HG03103 (cell line): ENCODE results near the gene C15orf62.

Experiments
- ATAC-seq: cut with Tn5 transposase; IDR thresholded peaks from one replicate; pipeline ENCODE4 v1.9.1; 2021; ENCODE audit warnings: low read depth; ENCODE audit not compliant: unreplicated experiment

Gene C15orf62

GRCh38 chr15:40754883-40755811 lies 14.6 kb upstream of the C15orf62 start, which contains the start of gene RMDN3:
Gene RMDN3, minus strand, starts transcription at chr15:40755254. Its CDS starts 471 bp downstream, at chr15:40754783.
- peak; percentile 73 for ATAC-seq

GRCh38 chr15:40755812-40756208 lies 14.0 kb upstream of the C15orf62 start:
- ATAC-seq = no peak

- ATAC-seq = no peak
Measured at GRCh38 chr15:40756938-40757337, 12.8 kb upstream of the C15orf62 start.

GRCh38 chr15:40759961-40760360 lies 9.8 kb upstream of the C15orf62 start:
- ATAC-seq = no peak

- no peak for ATAC-seq
Measured at GRCh38 chr15:40762919-40763800, 6.6 kb upstream of the C15orf62 start.

GRCh38 chr15:40763801-40764628 lies 5.8 kb upstream of the C15orf62 start, which contains the start of gene GCHFR:
Gene GCHFR, plus strand, starts transcription at chr15:40764068. Its CDS starts 113 bp downstream, at chr15:40764181.
- ATAC-seq = no peak

GRCh38 chr15:40764629-40765103 lies 5.1 kb upstream of the C15orf62 start:
- no peak for ATAC-seq

- ATAC-seq = no peak
Measured at GRCh38 chr15:40766194-40766815, 3.5 kb upstream of the C15orf62 start.

- no peak for ATAC-seq
Measured at GRCh38 chr15:40766906-40767837, 2.6 kb upstream of the C15orf62 start.

- no peak for ATAC-seq
Measured at GRCh38 chr15:40767838-40768500, 1.8 kb upstream of the C15orf62 start.

- no peak for ATAC-seq
Measured at GRCh38 chr15:40768521-40769273, 1.1 kb upstream of the C15orf62 start.

GRCh38 chr15:40770147-40770721 lies 454 bp downstream of the C15orf62 start:
- ATAC-seq = no peak

- ATAC-seq = no peak
Measured at GRCh38 chr15:40771242-40771641, 1.5 kb downstream of the C15orf62 start.

GRCh38 chr15:40772014-40772413 lies 2.2 kb downstream of the C15orf62 start:
- ATAC-seq = no peak

- ATAC-seq = no peak
Measured at GRCh38 chr15:40773496-40773895, 3.7 kb downstream of the C15orf62 start.

- ATAC-seq = no peak
Measured at GRCh38 chr15:40773902-40774301, 4.1 kb downstream of the C15orf62 start.

GRCh38 chr15:40775007-40775406 lies 5.2 kb downstream of the C15orf62 start:
- no peak for ATAC-seq
